ENCODE measurements around the gene ESRRA. TPM values are rescaled to one million over a fixed set of nuclear protein-coding genes. Genes with fewer than 3 reads are reported as not detected.

ESRRA gene
- total RNA-seq, 1 donor: 21.6 TPM

DNA sequence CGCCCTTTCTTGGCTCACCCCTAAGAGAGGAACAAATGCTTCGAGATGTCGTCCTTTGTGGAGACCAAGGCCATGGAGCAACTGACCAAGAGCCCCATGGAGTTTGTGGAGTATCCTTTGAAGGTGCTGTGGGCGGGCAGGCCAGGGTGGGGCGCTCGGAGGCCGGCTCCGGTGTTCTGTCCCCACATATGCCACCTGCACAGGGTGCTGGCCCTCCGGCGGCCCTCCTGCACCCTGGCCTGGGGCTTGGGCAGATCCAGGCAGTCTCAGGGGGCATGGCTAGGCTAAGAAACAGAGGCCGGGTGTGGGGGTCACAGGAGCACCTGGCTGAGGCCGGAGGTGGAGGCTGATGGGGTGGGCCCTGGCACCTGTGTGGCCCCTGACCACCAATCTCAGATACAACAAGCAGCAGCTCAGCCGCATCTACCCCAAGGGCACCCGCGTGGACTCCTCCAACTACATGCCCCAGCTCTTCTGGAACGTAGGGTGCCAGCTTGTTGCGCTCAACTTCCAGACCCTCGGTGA, 43.7 kb upstream of the ESRRA start:
- no peak overlapping the region for H3K4me3 ChIP-seq (ENCODE audit: low read depth, low read length)
- DNase-seq (ENCODE audit: low read depth): no peak
- TF ChIP-seq, protein P1, sequence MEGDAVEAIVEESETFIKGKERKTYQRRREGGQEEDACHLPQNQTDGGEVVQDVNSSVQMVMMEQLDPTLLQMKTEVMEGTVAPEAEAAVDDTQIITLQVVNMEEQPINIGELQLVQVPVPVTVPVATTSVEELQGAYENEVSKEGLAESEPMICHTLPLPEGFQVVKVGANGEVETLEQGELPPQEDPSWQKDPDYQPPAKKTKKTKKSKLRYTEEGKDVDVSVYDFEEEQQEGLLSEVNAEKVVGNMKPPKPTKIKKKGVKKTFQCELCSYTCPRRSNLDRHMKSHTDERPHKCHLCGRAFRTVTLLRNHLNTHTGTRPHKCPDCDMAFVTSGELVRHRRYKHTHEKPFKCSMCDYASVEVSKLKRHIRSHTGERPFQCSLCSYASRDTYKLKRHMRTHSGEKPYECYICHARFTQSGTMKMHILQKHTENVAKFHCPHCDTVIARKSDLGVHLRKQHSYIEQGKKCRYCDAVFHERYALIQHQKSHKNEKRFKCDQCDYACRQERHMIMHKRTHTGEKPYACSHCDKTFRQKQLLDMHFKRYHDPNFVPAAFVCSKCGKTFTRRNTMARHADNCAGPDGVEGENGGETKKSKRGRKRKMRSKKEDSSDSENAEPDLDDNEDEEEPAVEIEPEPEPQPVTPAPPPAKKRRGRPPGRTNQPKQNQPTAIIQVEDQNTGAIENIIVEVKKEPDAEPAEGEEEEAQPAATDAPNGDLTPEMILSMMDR (IDR thresholded peaks at IDR 0.05; ENCODE audit: insufficient read depth, low read length): no peak

DNA sequence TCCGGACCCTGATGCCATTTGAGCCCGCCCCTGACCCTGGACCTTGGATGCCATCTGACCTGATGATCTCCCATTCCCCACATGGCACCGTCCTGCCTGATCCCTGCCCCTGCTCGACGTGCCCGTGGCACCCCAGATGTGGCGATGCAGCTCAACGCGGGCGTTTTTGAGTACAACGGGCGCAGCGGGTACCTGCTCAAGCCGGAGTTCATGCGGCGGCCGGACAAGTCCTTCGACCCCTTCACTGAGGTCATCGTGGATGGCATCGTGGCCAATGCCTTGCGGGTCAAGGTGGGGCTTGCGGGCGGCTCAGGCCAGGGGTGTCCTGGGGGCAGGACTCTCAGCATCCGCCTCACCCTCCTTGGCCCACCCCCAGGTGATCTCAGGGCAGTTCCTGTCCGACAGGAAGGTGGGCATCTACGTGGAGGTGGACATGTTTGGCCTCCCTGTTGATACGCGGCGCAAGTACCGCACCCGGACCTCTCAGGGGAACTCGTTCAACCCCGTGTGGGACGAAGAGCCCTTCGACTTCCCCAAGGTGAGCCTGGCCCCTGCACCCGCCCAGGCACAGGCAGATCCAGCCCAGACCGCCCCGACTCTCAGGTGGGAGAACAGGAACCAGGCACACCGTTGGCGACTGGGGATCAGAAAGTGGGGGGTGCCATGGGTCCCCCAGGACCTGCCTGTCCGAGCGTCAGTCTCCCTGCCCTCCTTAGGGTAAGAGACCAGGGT, 42.9 kb upstream of the ESRRA start:
- TF ChIP-seq, protein P1 (IDR thresholded peaks at IDR 0.05; ENCODE audit: insufficient read depth, low read length): no peak
- no peak for DNase-seq (ENCODE audit: low read depth)

DNA sequence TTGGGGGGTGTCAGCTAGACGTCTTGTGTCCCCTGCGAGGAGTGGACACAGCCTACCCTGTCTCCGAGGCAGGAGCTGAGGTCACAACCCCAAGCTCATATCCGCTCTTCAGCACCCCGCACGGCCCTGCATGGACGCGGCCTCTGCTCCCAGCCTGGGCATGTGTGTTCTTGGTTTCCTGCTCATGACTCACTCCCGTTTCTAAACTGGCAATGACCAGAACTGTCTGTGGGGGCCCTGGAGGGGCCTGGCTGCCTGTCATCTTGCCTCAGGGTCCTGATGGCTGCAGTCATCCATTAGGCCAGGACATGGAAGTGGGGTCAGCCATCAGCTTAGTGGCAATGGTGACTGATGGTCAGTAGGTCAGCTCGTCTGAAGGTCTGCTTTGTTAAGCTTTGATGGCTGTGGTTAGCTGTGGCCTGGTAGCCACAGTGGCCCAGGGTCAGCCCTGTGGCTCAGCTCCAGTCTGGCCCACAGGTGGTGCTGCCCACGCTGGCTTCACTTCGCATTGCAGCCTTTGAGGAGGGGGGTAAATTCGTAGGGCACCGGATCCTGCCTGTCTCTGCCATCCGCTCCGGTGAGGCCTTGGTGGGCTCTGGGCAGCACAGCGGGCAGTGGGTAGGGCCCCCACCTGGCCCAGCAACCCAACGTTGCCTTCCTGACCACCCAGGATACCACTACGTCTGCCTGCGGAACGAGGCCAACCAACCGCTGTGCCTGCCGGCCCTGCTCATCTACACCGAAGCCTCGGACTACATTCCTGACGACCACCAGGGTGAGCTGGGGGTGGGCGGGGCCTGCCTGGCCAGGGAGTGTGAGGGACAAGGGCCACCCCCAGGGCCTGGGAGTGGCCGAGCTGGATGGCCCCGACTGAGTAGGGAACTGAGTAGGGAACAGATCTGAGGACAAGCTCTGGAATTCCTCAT, 42.0 kb upstream of the ESRRA start:
- TF ChIP-seq, protein P1 (IDR thresholded peaks at IDR 0.05; ENCODE audit: insufficient read depth, low read length): no peak
- H3K4me3 ChIP-seq (ENCODE audit: low read depth, low read length): no peak overlapping the region
- DNase-seq (ENCODE audit: low read depth): no peak

More for the DNA sequence above, 42.9 kb upstream of the ESRRA start:
- H3K4me3 ChIP-seq (ENCODE audit: low read depth, low read length): no peak overlapping the region

- no peak for DNase-seq (ENCODE audit: low read depth)
- TF ChIP-seq, protein P1 (IDR thresholded peaks at IDR 0.05; ENCODE audit: insufficient read depth, low read length): no peak
- H3K4me3 ChIP-seq (ENCODE audit: low read depth, low read length): no peak overlapping the region
Measured at GRCh38 chr11:64263947-64264317, 41.4 kb upstream of the ESRRA start.

- TF ChIP-seq, protein P1 (IDR thresholded peaks at IDR 0.05; ENCODE audit: insufficient read depth, low read length): no peak
- no peak for DNase-seq (ENCODE audit: low read depth)
- H3K4me3 ChIP-seq (ENCODE audit: low read depth, low read length): no peak overlapping the region
Measured at GRCh38 chr11:64264371-64264852, 40.9 kb upstream of the ESRRA start.

DNA sequence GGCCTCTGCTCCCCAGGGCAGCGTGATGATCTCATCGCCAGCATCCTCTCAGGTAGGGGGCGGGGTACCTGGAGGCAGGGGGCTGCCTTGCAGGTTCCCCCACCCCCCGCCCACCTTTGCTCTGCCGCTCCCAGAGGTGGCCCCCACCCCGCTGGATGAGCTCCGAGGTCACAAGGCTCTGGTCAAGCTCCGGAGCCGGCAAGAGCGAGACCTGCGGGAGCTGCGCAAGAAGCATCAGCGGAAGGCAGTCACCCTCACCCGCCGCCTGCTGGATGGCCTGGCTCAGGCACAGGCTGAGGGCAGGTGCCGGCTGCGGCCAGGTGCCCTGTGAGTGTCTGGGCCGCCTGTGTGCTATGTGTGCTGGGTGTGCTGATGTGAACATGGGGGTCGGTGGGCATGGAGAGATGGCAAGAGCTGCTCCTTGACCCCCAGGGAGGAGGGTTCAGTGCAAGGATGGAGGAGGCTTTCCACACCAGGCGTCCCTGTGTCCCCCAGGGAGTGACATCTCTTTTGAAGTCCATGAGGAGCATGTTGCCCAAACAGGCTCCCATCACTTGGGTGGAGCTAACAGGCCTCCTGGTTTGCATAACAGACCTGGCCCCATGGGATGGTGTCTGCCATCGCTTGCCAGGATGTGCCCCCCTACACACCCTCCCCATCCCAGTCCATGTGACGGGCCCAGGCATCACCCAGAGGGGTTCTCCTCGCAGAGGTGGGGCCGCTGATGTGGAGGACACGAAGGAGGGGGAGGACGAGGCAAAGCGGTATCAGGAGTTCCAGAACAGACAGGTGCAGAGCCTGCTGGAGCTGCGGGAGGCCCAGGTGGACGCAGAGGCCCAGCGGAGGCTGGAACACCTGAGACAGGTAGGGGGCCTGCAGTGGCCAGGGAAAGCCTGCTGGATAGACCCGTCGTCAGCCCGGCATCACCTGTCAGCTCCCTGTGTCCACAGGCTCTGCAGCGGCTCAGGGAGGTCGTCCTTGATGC, 39.9 kb upstream of the ESRRA start:
- DNase-seq (ENCODE audit: low read depth): no peak
- TF ChIP-seq, protein P1 (IDR thresholded peaks at IDR 0.05; ENCODE audit: insufficient read depth, low read length): no peak
- H3K4me3 ChIP-seq (ENCODE audit: low read depth, low read length): no peak overlapping the region

Data from fibroblast of the aortic adventitia (primary cell).